Karpas-422 (cell line): ENCODE measurements around the gene LRRC26. TPM values are rescaled to one million over a fixed set of nuclear protein-coding genes. Genes with fewer than 3 reads are reported as not detected.

ENCODE experiments used
- DNase-seq: peaks from one replicate; pipeline ENCODE4 v3.0.0-alpha.2; 2015
- H2AFZ ChIP-seq: fragments of 200-600 bp; sonication (generic); 2 replicates; pipeline ENCODE4 v1.6.1; 2014; ENCODE audit warnings: antibody characterized with exemption, low read length, mixed read lengths
- H3K27ac ChIP-seq: fragments of 200-600 bp; sonication (generic); 2 replicates; pipeline ENCODE4 v1.5.1; 2014; ENCODE audit warnings: mild to moderate bottlenecking, low read length, moderate library complexity
- H3K27me3 ChIP-seq: fragments of 200-600 bp; sonication (generic); 2 replicates; pipeline ENCODE4 v1.6.1; 2014; ENCODE audit warnings: low read length, mixed read lengths
- H3K36me3 ChIP-seq: fragments of 200-600 bp; sonication (generic); 2 replicates; pipeline ENCODE4 v1.6.1; 2014; ENCODE audit warnings: low read length, mixed read lengths; ENCODE audit not compliant: insufficient read depth
- H3K4me1 ChIP-seq: fragments of 200-600 bp; sonication (generic); 2 replicates; pipeline ENCODE4 v1.6.1; 2014; ENCODE audit warnings: mild to moderate bottlenecking, low read length, mixed read lengths
- H3K4me2 ChIP-seq: fragments of 200-600 bp; sonication (generic); 2 replicates; pipeline ENCODE4 v1.6.1; 2014; ENCODE audit warnings: low read length, low read depth, mild to moderate bottlenecking; ENCODE audit not compliant: poor library complexity, severe bottlenecking
- H3K4me3 ChIP-seq: fragments of 200-600 bp; sonication (generic); 2 replicates; pipeline ENCODE4 v1.5.1; 2014; ENCODE audit warnings: mild to moderate bottlenecking, antibody characterized with exemption, low read length, mixed read lengths
- H3K79me2 ChIP-seq: fragments of 200-600 bp; sonication (generic); 2 replicates; pipeline ENCODE4 v1.6.1; 2014; ENCODE audit warnings: mild to moderate bottlenecking, low read length, mixed read lengths
- H3K9ac ChIP-seq: fragments of 200-600 bp; sonication (generic); 2 replicates; pipeline ENCODE4 v1.6.0; 2014; ENCODE audit warnings: low read length
- H3K9me2 ChIP-seq: fragments of 200-600 bp; sonication (generic), shearing (Covaris generic); replicated peaks from 2 replicates; pipeline ENCODE4 v1.6.0; 2014; ENCODE audit warnings: mild to moderate bottlenecking, low read length, moderate library complexity; ENCODE audit not compliant: insufficient read depth
- H3K9me3 ChIP-seq: fragments of 300-700, 200-600 bp; sonication (generic); 2 replicates; pipeline ENCODE4 v1.6.1; 2014; ENCODE audit warnings: low read length, mixed read lengths
- H4K20me1 ChIP-seq: fragments of 200-600 bp; sonication (generic); 2 replicates; pipeline ENCODE4 v1.6.1; 2014; ENCODE audit warnings: mild to moderate bottlenecking, antibody characterized with exemption, low read length, low read depth; ENCODE audit not compliant: insufficient read depth
- total RNA-seq: library from RNA; depleted of rRNA; stranded (reverse); fragments of >200 nt; shearing (Covaris generic); gene quantifications from 2 replicates; pipeline ENCODE4 v1.2.3, GENCODE V29; 2014; ENCODE audit warnings: low replicate concordance

LRRC26 gene
- total RNA-seq, 1 experiment from 2014 or later: not detected

- no peak overlapping the region for H3K4me2 ChIP-seq
- no peak overlapping the region for H2AFZ ChIP-seq
- DNase-seq: no peak
- no peak overlapping the region for H3K27ac ChIP-seq
- H3K36me3 ChIP-seq: no peaks in the 10 kb centered on the region
- no peaks in the 10 kb centered on the region for H3K9me2 ChIP-seq
- no peaks in the 10 kb centered on the region for H3K79me2 ChIP-seq
- no peaks in the 10 kb centered on the region for H4K20me1 ChIP-seq
- no peak overlapping the region for H3K9ac ChIP-seq
- H3K27me3 ChIP-seq: no peaks in the 10 kb centered on the region
- no peak overlapping the region for H3K4me3 ChIP-seq
- H3K4me1 ChIP-seq: peaks cover 7% of the 10 kb centered on the region
- H3K9me3 ChIP-seq: no peaks in the 10 kb centered on the region
Measured at GRCh38 chr9:137148242-137148641, 21.6 kb downstream of the LRRC26 start.

- Histone ChIP-seq H3K79me2 (no peaks in the 10 kb centered on the region), H4K20me1 (no peaks in the 10 kb centered on the region), H3K4me2 (no peak overlapping the region), H3K36me3 (no peaks in the 10 kb centered on the region), H3K27ac (no peak overlapping the region), H3K4me1 (peaks cover 7% of the 10 kb centered on the region), H2AFZ (no peak overlapping the region), H3K9ac (no peak overlapping the region), H3K4me3 (no peak overlapping the region), H3K9me2 (no peaks in the 10 kb centered on the region), H3K9me3 (no peaks in the 10 kb centered on the region), H3K27me3 (no peaks in the 10 kb centered on the region)
- DNase-seq: no peak
Measured at GRCh38 chr9:137147793-137148160, 22.1 kb downstream of the LRRC26 start.

- H2AFZ ChIP-seq: no peak overlapping the region
- H3K4me3 ChIP-seq: no peak overlapping the region
- no peaks in the 10 kb centered on the region for H3K27me3 ChIP-seq
- H3K4me1 ChIP-seq: peaks cover 7% of the 10 kb centered on the region
- no peak overlapping the region for H3K4me2 ChIP-seq
- no peaks in the 10 kb centered on the region for H4K20me1 ChIP-seq
- H3K79me2 ChIP-seq: no peaks in the 10 kb centered on the region
- no peaks in the 10 kb centered on the region for H3K9me2 ChIP-seq
- no peak overlapping the region for H3K27ac ChIP-seq
- DNase-seq: no peak
- H3K9me3 ChIP-seq: no peaks in the 10 kb centered on the region
- no peaks in the 10 kb centered on the region for H3K36me3 ChIP-seq
- H3K9ac ChIP-seq: no peak overlapping the region
Measured at GRCh38 chr9:137147091-137147792, 22.6 kb downstream of the LRRC26 start.

GRCh38 chr9:137146527-137146918, 23.3 kb downstream of the LRRC26 start:
- Histone ChIP-seq H4K20me1 (no peaks in the 10 kb centered on the region), H3K4me3 (no peak overlapping the region), H3K27me3 (no peaks in the 10 kb centered on the region), H2AFZ (no peak overlapping the region), H3K4me1 (peaks cover 7% of the 10 kb centered on the region), H3K4me2 (no peak overlapping the region), H3K9me3 (no peaks in the 10 kb centered on the region), H3K9me2 (no peaks in the 10 kb centered on the region), H3K36me3 (no peaks in the 10 kb centered on the region), H3K9ac (no peak overlapping the region), H3K79me2 (no peaks in the 10 kb centered on the region), H3K27ac (no peak overlapping the region)
- DNase-seq: peak; percentile 62

GRCh38 chr9:137145731-137146526, 23.9 kb downstream of the LRRC26 start:
- H3K27me3 ChIP-seq: no peaks in the 10 kb centered on the region
- DNase-seq: no peak
- H3K79me2 ChIP-seq: no peaks in the 10 kb centered on the region

GRCh38 chr9:137143459-137143858, 26.4 kb downstream of the LRRC26 start:
- Histone ChIP-seq H3K4me2 (no peak overlapping the region), H3K9me2 (no peaks in the 10 kb centered on the region), H3K79me2 (no peaks in the 10 kb centered on the region), H3K4me3 (no peak overlapping the region), H3K36me3 (no peaks in the 10 kb centered on the region), H3K9ac (no peak overlapping the region), H3K27ac (no peak overlapping the region), H3K9me3 (no peaks in the 10 kb centered on the region), H3K4me1 (no peaks in the 10 kb centered on the region), H2AFZ (no peak overlapping the region), H3K27me3 (no peaks in the 10 kb centered on the region), H4K20me1 (no peaks in the 10 kb centered on the region)
- DNase-seq: no peak

More at GRCh38 chr9:137145731-137146526, 23.9 kb downstream of the LRRC26 start:
- H3K9me2 ChIP-seq: no peaks in the 10 kb centered on the region
- H3K4me1 ChIP-seq: peaks cover 7% of the 10 kb centered on the region
- H3K9ac ChIP-seq: no peak overlapping the region
- no peak overlapping the region for H3K4me2 ChIP-seq
- H2AFZ ChIP-seq: no peak overlapping the region
- no peak overlapping the region for H3K4me3 ChIP-seq
- H4K20me1 ChIP-seq: no peaks in the 10 kb centered on the region
- no peaks in the 10 kb centered on the region for H3K36me3 ChIP-seq
- H3K27ac ChIP-seq: no peak overlapping the region
- H3K9me3 ChIP-seq: no peaks in the 10 kb centered on the region

GRCh38 chr9:137141976-137142936, 27.6 kb downstream of the LRRC26 start:
- H3K36me3 ChIP-seq: no peaks in the 10 kb centered on the region
- no peak overlapping the region for H2AFZ ChIP-seq
- peaks cover 6% of the 10 kb centered on the region; the same call in 1 of the 2 replicates for H3K4me1 ChIP-seq
- no peak overlapping the region for H3K9ac ChIP-seq
- DNase-seq: no peak
- no peaks in the 10 kb centered on the region for H3K9me2 ChIP-seq
- H3K4me2 ChIP-seq: no peak overlapping the region
- H3K27ac ChIP-seq: no peak overlapping the region
- H3K27me3 ChIP-seq: no peaks in the 10 kb centered on the region
- H3K79me2 ChIP-seq: no peaks in the 10 kb centered on the region
- no peaks in the 10 kb centered on the region for H4K20me1 ChIP-seq
- no peak overlapping the region for H3K4me3 ChIP-seq
- H3K9me3 ChIP-seq: no peaks in the 10 kb centered on the region
